HG03575 (cell line): Measurements from ENCODE around the gene TK1.

Experiments
- ATAC-seq: cut with Tn5 transposase; IDR thresholded peaks from one replicate; pipeline ENCODE4 v1.9.1; 2021; ENCODE audit not compliant: unreplicated experiment, insufficient number of reproducible peaks, low FRiP score; ENCODE audit errors: extremely low read depth

The TK1 gene

DNA sequence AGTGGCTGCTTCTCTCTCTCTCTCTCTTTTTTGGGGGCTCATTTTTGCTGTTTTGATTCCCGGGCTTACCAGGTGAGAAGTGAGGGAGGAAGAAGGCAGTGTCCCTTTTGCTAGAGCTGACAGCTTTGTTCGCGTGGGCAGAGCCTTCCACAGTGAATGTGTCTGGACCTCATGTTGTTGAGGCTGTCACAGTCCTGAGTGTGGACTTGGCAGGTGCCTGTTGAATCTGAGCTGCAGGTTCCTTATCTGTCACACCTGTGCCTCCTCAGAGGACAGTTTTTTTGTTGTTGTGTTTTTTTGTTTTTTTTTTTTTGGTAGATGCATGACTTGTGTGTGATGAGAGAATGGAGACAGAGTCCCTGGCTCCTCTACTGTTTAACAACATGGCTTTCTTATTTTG is 36.9 kb upstream of the TK1 start:
- ATAC-seq = no peak

DNA sequence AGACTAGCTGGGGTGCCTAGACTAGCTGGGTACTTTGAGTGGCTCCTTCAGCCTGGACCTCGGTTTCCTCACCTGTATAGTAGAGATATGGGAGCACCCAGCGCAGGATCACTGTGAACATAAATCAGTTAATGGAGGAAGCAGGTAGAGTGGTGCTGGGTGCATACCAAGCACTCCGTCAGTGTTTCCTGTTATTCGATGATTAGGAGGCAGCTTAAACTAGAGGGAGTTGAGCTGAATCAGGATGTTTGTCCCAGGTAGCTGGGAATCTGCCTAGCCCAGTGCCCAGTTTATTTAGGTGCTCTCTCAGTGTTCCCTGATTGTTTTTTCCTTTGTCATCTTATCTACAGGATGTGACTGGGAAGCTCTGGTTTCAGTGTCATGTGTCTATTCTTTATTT is 36.2 kb upstream of the TK1 start:
- ATAC-seq = no peak

GRCh38 chr17:78219396-78220150 is 32.7 kb upstream of the TK1 start:
- ATAC-seq = no peak

- ATAC-seq = no peak
These were observed 27.8 kb upstream of the TK1 start for GRCh38 chr17:78214706-78215061.

DNA sequence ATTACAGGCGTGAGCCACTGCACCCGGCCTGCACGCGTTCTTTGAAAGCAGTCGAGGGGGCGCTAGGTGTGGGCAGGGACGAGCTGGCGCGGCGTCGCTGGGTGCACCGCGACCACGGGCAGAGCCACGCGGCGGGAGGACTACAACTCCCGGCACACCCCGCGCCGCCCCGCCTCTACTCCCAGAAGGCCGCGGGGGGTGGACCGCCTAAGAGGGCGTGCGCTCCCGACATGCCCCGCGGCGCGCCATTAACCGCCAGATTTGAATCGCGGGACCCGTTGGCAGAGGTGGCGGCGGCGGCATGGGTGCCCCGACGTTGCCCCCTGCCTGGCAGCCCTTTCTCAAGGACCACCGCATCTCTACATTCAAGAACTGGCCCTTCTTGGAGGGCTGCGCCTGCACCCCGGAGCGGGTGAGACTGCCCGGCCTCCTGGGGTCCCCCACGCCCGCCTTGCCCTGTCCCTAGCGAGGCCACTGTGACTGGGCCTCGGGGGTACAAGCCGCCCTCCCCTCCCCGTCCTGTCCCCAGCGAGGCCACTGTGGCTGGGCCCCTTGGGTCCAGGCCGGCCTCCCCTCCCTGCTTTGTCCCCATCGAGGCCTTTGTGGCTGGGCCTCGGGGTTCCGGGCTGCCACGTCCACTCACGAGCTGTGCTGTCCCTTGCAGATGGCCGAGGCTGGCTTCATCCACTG is 27.3 kb upstream of the TK1 start, which contains the start of gene BIRC5:
TSS of gene BIRC5 (plus strand) at position 238 of the 690 bp plus-strand sequence. CDS start at position 302, 64 bp downstream.
- no peak for ATAC-seq

- ATAC-seq = no peak
These were observed 24.2 kb upstream of the TK1 start for GRCh38 chr17:78211032-78211431.

- ATAC-seq = no peak
These were observed 23.3 kb upstream of the TK1 start for GRCh38 chr17:78210111-78210510.

DNA sequence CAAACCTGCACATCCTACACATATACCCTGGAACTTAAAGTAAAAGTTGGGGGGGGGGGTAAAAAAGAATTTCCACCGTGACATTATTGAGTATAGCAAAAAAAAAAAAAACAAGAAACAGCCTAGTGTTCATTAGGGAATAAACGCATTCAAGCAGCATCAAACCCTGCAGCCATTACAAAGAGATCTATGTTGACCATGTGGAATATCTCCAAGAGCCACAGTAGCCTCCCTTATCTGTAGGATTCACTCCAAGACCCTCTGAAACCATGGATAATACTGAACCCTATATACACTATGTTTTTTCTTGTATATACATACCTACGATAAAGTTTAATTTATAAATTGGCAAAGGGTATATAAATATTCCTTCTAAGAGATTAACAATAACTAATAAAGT is 21.6 kb upstream of the TK1 start:
- ATAC-seq = no peak

DNA sequence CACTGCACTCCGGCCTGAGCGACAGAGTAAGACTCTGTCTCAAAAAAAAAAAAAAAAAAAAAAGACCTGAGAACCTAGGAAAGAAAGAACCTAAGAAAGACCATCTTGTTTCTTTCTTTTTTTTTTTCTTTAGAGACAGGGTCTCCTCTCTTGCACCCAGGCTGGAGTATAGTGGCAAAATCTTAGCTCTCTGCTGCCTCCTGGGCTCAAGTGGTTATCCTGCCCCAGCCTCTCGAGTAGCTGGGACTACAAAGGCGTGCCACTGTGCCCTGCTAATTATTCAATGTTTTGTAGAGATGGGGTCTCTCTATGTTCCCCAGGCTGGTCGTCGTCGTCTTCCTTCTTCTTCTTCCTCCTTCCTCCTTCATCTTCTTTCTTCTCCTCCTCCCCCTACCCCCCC is 19.4 kb upstream of the TK1 start:
- ATAC-seq = no peak

DNA sequence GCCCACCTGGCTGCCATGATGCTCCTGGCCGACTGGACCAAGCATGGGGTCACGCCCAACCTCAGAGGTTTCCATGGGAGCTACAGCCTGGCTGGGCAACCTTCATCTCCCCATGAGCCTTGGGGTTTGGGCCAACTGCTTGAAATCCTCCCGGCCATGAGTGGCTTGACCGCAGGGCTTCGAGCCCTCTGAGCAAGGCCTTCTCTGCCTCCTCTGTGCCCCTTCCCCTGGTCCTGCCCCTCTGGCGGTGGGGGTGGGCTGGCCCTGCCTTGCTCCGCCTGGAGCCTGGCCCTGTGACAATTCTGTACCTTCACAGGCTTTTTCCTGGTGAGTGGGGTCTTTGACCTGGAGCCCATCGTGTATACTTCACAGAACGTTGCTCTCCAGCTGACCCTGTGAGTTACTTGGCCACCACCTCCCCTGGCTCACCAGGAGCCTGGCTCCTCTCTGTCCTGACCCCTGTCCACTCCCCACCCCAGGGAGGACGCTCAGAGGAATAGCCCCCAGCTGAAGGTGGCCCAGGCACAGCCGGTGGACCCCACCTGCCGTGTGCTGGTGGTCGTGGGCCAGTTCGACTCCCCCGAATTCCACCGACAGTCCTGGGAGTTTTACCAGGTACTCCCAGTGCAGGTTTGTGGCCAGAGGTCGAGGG is 18.4 kb upstream of the TK1 start:
- no peak for ATAC-seq

DNA sequence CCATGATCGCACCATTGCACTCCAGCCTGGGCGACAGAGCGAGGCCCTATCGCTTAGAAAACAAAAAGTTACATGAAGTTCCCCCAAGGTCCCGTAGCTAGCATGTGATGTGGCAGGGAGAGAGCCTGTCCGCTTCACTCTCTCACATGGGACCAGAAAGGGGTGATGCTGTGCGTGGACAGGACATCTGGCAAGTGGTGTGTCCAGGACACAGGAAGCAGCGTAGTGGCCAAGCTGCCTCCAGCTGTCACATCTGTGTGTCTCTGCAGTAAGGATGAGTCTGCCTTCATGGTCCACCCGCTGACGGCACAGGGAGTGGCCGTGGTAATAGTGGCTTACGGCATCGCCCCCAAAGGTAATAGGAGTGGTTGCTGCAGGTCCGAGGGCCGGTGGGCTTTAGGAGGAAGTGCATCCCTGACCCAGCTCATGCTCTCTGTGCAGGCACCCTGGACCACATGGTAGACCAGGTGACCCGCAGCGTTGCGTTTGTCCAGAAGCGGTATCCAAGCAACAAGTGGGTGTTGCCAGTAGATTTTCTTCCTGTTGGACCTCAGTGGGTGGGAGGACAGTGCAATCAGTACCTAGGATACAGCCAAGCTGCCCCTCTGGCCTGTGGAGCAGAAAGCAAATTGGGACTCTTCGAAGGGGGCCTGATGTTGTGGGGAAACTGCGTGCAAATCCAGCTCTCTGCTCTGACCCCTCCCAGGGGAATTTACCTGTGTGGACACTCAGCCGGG is 17.7 kb upstream of the TK1 start:
- ATAC-seq = no peak

GRCh38 chr17:78202666-78203065 is 15.8 kb upstream of the TK1 start:
- ATAC-seq = no peak

DNA sequence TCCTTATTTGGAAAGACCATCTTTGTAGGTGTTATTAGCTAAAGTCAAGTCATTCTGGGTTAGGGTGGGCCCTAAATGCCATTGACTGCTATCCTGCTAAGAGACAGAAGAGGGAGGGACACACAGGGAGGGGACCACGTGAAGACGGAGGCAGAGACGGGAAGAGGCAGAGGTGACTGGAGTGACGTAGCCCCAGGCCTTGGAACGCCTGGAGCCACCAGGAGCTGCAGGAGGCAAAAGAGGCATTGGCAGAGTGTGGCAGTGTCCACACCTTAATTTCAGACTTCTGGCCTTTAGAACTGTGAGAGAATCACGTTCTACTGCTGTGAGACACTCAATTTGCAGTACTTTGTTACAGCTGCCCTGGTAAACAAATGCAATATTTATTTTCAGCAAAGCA is 13.6 kb upstream of the TK1 start:
- ATAC-seq = no peak

GRCh38 chr17:78197147-78197832 is 10.4 kb upstream of the TK1 start:
- ATAC-seq = no peak

- no peak for ATAC-seq
These were observed 9.9 kb upstream of the TK1 start for GRCh38 chr17:78196716-78197115.

DNA sequence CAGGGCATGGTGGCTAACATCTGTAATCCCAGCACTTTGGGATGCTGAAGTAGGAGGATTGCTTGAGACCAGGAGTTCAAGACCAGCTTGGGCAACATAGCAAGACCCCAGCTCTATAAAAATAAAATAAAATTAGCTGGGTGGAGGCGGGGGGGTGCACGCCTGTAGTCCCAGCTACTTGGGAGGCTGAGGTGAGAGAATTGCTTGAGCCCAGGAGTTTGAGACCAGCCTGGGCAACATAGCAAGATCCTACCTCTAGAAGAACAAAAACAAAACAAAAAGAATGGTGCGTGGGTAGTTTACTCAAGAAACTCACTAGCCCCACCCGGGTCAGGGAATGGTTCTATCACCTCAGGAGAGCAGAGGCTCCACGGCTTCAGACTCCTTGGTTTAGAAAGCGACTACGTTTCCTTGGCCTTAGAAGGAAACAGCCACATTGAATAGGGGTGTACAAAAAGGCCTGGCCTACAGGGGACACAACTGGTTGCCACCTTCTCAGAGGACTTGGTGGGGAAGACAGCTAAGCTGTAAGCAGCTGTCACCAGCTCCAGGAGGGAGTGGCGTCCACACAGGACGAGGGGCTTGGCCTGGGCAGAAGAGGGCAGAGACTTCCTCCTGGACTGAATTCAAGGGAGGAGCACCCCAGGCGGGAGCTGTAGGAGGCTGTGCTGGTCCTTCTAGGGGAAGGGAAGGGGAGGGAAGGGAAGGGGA is 716 bp downstream of the TK1 start:
- ATAC-seq = no peak

- no peak for ATAC-seq
These were observed 2.0 kb downstream of the TK1 start for GRCh38 chr17:78184868-78185267.

DNA sequence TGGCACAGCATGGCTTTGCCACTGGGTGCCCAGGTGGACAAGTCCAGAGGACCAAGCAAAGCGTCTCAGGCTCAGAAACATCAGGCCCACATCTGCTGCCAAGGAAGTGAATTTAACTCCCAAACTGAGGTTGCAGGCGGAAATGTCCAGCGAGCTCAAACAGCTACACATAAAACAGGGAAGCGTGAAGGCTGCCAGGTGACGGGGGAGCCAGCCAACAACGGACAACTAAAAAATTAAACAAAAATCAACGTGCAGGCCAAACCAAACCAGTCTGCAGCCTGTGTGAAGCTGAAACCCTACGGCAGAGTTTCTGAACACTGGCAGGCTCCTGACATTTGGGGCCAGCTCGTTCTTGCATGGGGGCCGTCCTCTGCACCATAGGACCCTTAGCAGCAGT is 2.5 kb downstream of the TK1 start:
- ATAC-seq = no peak
